Measurements from ENCODE around the gene COCH. TPM values are rescaled to one million over a fixed set of nuclear protein-coding genes. Genes with fewer than 3 reads are reported as not detected.

The COCH gene
- total RNA-seq, 1 experiment from 2014 or later: 9.4 TPM

DNA sequence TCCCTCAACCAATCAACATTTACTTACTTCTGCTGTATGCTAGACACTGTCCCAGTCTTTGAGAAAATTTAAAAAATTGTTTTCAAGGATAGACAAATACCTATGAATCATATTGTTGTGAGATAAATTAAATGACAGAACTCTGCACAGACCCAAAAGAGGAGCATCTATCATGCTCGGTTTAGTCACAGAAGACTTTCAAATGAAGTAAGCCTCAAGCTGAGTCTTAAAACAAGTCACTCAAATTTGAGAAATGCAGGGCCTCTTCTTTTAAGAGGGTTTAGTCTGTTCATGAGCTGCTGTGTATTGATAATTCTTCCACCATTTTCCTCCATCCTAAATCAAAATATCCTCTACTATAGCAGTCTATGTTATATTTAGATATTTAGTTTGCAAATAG, 24.4 kb upstream of the COCH start (continued):
- TF ChIP-seq, protein P1, sequence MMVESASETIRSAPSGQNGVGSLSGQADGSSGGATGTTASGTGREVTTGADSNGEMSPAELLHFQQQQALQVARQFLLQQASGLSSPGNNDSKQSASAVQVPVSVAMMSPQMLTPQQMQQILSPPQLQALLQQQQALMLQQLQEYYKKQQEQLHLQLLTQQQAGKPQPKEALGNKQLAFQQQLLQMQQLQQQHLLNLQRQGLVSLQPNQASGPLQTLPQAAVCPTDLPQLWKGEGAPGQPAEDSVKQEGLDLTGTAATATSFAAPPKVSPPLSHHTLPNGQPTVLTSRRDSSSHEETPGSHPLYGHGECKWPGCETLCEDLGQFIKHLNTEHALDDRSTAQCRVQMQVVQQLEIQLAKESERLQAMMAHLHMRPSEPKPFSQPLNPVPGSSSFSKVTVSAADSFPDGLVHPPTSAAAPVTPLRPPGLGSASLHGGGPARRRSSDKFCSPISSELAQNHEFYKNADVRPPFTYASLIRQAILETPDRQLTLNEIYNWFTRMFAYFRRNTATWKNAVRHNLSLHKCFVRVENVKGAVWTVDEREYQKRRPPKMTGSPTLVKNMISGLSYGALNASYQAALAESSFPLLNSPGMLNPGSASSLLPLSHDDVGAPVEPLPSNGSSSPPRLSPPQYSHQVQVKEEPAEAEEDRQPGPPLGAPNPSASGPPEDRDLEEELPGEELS (CRISPR knock-in tag; IDR thresholded peaks at IDR 0.05): no peak
- TF ChIP-seq, protein P2, sequence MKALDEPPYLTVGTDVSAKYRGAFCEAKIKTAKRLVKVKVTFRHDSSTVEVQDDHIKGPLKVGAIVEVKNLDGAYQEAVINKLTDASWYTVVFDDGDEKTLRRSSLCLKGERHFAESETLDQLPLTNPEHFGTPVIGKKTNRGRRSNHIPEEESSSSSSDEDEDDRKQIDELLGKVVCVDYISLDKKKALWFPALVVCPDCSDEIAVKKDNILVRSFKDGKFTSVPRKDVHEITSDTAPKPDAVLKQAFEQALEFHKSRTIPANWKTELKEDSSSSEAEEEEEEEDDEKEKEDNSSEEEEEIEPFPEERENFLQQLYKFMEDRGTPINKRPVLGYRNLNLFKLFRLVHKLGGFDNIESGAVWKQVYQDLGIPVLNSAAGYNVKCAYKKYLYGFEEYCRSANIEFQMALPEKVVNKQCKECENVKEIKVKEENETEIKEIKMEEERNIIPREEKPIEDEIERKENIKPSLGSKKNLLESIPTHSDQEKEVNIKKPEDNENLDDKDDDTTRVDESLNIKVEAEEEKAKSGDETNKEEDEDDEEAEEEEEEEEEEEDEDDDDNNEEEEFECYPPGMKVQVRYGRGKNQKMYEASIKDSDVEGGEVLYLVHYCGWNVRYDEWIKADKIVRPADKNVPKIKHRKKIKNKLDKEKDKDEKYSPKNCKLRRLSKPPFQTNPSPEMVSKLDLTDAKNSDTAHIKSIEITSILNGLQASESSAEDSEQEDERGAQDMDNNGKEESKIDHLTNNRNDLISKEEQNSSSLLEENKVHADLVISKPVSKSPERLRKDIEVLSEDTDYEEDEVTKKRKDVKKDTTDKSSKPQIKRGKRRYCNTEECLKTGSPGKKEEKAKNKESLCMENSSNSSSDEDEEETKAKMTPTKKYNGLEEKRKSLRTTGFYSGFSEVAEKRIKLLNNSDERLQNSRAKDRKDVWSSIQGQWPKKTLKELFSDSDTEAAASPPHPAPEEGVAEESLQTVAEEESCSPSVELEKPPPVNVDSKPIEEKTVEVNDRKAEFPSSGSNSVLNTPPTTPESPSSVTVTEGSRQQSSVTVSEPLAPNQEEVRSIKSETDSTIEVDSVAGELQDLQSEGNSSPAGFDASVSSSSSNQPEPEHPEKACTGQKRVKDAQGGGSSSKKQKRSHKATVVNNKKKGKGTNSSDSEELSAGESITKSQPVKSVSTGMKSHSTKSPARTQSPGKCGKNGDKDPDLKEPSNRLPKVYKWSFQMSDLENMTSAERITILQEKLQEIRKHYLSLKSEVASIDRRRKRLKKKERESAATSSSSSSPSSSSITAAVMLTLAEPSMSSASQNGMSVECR (CRISPR knock-in tag; IDR thresholded peaks at IDR 0.05; ENCODE audit: borderline replicate concordance): no peak

DNA sequence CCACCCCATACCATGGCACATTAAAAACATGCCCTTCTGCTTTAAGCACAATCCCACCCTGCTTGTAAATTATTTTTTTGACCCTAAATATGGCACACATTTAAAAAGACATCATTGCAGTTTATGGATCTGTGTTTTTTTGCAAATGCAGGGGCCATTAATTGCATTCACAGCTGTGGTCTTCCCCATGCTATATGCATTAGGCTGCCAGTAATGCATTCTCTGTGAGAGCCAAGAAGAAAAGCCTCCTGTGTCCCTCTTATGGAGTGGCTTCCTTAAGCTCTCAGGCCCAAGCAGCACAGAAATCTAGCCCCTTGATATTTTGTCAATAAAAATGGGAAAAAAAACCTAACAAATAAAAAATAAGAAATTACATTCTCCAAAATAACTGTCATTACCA, 20.4 kb upstream of the COCH start:
- no peaks in the 10 kb centered on the region for H3K4me1 Mint-ChIP-seq
- TF ChIP-seq TEAD1 (CRISPR knock-in tag; IDR thresholded peaks at IDR 0.05) (no peak), ZNF263 (CRISPR knock-in tag; IDR thresholded peaks at IDR 0.05; ENCODE audit: low read depth) (no peak), FOXK1 (CRISPR knock-in tag; IDR thresholded peaks at IDR 0.05) (no peak), ELF4 (CRISPR knock-in tag; IDR thresholded peaks at IDR 0.05; ENCODE audit: low read depth) (no peak), RORB (CRISPR knock-in tag; IDR thresholded peaks at IDR 0.05) (no peak), ZNF423 (CRISPR knock-in tag; IDR thresholded peaks at IDR 0.05) (no peak), CREB1 (CRISPR knock-in tag; IDR thresholded peaks at IDR 0.05) (no peak), IRF2 (CRISPR knock-in tag; IDR thresholded peaks at IDR 0.05; ENCODE audit: borderline replicate concordance, low read depth) (no peak)
- TF ChIP-seq, protein P3, sequence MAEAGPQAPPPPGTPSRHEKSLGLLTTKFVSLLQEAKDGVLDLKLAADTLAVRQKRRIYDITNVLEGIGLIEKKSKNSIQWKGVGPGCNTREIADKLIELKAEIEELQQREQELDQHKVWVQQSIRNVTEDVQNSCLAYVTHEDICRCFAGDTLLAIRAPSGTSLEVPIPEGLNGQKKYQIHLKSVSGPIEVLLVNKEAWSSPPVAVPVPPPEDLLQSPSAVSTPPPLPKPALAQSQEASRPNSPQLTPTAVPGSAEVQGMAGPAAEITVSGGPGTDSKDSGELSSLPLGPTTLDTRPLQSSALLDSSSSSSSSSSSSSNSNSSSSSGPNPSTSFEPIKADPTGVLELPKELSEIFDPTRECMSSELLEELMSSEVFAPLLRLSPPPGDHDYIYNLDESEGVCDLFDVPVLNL (CRISPR knock-in tag; IDR thresholded peaks at IDR 0.05; ENCODE audit: borderline replicate concordance, low read depth): no peak
- TF ChIP-seq, protein P4, sequence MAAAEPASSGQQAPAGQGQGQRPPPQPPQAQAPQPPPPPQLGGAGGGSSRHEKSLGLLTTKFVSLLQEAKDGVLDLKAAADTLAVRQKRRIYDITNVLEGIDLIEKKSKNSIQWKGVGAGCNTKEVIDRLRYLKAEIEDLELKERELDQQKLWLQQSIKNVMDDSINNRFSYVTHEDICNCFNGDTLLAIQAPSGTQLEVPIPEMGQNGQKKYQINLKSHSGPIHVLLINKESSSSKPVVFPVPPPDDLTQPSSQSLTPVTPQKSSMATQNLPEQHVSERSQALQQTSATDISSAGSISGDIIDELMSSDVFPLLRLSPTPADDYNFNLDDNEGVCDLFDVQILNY (CRISPR knock-in tag; IDR thresholded peaks at IDR 0.05): no peak
- TF ChIP-seq, protein P5, sequence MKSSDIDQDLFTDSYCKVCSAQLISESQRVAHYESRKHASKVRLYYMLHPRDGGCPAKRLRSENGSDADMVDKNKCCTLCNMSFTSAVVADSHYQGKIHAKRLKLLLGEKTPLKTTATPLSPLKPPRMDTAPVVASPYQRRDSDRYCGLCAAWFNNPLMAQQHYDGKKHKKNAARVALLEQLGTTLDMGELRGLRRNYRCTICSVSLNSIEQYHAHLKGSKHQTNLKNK (CRISPR knock-in tag; IDR thresholded peaks at IDR 0.05): no peak
- TF ChIP-seq, protein P6, sequence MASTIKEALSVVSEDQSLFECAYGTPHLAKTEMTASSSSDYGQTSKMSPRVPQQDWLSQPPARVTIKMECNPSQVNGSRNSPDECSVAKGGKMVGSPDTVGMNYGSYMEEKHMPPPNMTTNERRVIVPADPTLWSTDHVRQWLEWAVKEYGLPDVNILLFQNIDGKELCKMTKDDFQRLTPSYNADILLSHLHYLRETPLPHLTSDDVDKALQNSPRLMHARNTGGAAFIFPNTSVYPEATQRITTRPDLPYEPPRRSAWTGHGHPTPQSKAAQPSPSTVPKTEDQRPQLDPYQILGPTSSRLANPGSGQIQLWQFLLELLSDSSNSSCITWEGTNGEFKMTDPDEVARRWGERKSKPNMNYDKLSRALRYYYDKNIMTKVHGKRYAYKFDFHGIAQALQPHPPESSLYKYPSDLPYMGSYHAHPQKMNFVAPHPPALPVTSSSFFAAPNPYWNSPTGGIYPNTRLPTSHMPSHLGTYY (CRISPR knock-in tag; IDR thresholded peaks at IDR 0.05): no peak
- TF ChIP-seq, protein P7, sequence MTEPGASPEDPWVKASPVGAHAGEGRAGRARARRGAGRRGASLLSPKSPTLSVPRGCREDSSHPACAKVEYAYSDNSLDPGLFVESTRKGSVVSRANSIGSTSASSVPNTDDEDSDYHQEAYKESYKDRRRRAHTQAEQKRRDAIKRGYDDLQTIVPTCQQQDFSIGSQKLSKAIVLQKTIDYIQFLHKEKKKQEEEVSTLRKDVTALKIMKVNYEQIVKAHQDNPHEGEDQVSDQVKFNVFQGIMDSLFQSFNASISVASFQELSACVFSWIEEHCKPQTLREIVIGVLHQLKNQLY (CRISPR knock-in tag; IDR thresholded peaks at IDR 0.05): no peak
- ATAC-seq (no peak), DNase-seq (ENCODE audit: low spot score) (no peak)
- peaks cover 4% of the 10 kb centered on the region for H3K9me3 Mint-ChIP-seq
- H3K36me3 Mint-ChIP-seq: no peaks in the 10 kb centered on the region
- no peak overlapping the region for H3K27ac Mint-ChIP-seq
- CTCF ChIA-PET: no interaction called here
- H3K27me3 Mint-ChIP-seq (ENCODE audit: low read depth): no peaks in the 10 kb centered on the region
- POLR2A ChIA-PET: no interaction called here
- H3K4me3 Mint-ChIP-seq: no peak overlapping the region

Data from WTC11 (cell line).